Fibroblast of gingiva (primary cell): Measurements from ENCODE around the gene CMA1.
"Not testable (repeated sequence)": the region's sequence is repeated elsewhere in the genome, so short reads cannot be mapped to it uniquely, and the experiment has no call there.

Experiments
- DNase-seq: peaks from one replicate; pipeline ENCODE4 v3.0.0-alpha.2; 2011; ENCODE audit warnings: low read depth

Gene CMA1, protein sequence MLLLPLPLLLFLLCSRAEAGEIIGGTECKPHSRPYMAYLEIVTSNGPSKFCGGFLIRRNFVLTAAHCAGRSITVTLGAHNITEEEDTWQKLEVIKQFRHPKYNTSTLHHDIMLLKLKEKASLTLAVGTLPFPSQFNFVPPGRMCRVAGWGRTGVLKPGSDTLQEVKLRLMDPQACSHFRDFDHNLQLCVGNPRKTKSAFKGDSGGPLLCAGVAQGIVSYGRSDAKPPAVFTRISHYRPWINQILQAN

GRCh38 chr14:24508155-24508840, at the start of gene CMA1:
CMA1 (minus strand) TSS chr14:24508265; CDS start chr14:24508235, 30 bp downstream.
- DNase-seq: no peak

GRCh38 chr14:24556756-24557155, 48.7 kb upstream of the CMA1 start:
- DNase-seq: no peak

DNA sequence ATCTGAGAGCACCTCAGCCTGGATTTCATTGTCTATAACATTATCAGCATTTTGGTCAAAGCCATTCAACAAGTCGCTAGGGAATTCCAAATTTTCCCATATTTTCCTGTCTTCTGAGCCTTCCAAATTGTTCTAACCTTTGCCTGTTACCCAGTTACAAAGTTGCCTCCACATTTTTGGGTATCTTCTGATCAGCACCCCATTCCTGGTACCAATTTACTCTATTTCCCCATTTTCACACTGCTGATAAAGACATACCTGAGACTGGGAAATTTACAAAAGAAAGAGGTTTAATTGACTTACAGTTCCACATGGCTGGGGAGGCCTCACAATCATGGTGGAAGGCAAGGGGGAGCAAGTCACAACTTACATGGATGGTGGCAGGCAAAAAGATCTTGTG, 41.0 kb upstream of the CMA1 start:
- not testable (repeated sequence) for DNase-seq

- DNase-seq: no peak
These were observed 34.4 kb upstream of the CMA1 start for GRCh38 chr14:24542346-24542936.

DNA sequence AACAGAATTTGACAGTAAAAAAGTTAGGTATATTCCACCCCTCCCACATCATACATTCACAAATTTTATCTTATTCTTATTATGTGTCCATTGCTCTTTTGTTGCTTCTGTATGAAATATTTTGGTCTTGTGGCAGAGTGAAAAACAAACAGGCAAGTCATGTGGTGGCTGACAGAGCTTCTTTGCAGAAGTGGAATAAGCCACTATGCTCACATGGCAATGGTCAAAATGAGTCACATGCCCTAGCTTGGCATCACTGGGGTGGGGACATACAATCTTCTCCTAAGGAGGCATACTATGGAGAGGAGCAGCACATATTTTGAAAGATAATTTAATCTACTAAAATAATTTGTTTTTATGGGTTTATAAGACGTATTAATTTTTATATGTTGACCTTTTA, 27.7 kb upstream of the CMA1 start:
- no peak for DNase-seq

DNA sequence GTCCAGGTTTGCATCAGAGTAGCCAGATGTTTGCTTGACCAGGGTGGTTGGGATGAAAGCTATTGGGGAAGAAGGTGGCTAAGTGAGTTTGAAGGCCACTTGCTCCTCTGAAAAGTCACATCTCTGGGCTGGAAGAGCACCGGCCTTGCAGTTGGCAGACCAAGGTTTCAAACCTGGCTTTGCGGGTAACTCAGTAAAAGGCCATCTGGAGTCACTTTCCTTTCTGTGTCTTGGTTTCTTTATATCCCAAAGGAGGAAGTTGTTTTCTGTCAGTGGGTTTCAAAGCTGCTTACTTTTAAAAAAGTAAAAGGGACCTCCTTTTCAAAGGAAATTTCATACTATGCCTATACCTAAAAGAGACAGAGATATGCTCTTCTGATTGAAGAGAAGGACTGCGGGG, 26.2 kb upstream of the CMA1 start:
- DNase-seq: no peak

- DNase-seq: not testable (repeated sequence)
These were observed 18.0 kb upstream of the CMA1 start for GRCh38 chr14:24525877-24526620.

GRCh38 chr14:24518851-24519250, 10.8 kb upstream of the CMA1 start:
- no peak for DNase-seq

DNA sequence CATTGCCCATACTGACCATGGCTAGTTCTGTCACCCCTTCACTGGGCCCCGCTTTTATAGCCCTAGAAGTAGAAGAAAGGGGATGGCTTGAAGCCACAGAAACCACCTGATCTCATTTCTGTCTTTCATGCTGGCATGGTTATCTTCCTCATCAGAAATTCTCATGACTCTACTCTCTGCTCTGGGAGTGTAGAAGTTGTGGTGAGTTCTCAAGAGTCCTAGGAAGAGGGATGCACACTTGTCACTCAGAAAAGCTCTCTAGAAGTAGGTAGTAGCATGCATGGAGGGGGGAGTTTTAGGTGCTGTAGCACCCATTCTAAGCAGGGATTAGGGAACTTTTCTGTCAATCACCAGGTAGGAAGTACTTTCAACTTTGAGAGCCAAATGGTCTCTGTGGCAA, 6.1 kb upstream of the CMA1 start:
- DNase-seq: no peak

DNA sequence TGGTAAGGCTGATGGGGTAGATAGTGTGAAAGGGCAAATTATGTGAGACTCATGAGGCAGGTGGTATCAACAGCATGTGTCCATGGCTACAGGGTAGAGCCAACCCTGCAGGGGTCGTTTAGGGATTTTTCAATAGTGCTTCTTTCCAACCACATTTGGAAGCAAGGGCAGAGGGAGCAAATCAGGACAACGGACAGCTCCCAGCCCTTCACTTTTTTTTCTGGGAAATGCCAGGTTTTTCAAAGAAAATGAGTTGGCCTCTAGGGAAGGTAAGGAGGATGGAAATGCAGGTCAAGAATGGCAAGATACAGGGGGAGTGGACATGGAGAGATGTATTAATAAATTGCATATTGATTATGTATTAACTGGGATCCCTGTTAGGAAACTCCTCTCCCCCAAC, 4.9 kb upstream of the CMA1 start:
- no peak for DNase-seq

GRCh38 chr14:24506443-24506842, 1.6 kb downstream of the CMA1 start:
- no peak for DNase-seq

DNA sequence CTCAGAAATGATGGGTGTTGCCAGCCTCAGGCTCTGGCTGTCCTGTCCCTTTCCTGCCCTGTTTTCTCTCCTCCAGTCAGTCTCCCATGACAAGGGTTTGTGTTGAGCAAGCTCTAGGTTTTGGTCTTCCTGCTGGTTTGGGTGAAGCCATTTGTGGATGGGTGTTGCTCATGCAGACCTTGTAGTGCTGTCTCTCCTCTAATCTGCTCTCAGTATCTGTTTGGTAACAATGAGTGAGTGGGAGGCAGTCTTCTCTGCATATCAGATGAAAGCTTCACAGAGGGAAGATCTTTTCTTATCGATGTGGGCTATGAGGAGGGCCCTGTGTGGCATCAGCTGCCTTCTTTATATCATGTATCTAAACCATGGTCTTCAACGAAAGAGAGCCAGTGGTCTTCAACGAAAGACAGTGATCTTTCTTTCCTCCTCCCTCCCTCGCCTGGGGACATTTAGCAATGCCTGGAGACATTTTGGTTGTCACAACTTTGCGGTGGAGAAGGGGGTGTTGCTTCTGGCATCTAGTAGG, 3.6 kb downstream of the CMA1 start:
- no peak for DNase-seq

DNA sequence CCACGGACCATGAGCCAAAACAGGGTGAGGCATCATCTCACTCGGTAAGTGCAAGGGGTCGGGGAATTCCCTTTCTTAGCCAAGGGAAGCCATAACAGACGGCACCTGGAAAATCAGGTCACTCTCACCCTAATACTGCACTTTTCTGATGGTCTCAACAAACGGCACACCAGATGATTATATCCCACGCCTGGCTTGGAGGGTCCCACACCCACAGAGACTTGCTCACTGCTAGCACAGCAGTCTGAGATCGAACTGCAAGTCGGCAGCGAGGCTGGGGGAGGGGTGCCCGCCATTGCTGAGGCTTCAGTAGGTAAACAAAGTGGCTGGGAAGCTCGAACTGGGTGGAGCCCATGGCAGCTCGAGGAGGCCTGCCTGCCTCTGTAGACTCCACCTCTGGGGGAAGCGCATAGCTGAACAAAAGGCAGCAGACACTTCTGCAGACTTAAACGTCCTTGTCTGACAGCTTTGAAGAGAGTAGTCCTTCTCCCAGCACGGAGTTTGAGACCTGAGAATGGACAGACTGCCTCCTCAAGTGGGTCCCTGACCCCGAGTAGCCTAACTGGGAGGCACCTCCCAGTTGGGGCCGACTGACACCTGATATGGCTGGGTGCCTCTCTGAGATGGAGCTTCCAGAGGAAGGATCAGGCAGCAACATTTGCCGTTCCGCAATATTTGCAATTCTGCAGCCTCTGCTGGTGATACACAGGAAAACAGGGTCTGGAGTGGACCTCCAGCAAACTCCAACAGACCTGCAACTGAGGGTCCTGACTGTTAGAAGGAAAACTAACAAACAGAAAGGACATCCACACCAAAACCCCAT, 16.3 kb downstream of the CMA1 start:
- not testable (repeated sequence) for DNase-seq

DNA sequence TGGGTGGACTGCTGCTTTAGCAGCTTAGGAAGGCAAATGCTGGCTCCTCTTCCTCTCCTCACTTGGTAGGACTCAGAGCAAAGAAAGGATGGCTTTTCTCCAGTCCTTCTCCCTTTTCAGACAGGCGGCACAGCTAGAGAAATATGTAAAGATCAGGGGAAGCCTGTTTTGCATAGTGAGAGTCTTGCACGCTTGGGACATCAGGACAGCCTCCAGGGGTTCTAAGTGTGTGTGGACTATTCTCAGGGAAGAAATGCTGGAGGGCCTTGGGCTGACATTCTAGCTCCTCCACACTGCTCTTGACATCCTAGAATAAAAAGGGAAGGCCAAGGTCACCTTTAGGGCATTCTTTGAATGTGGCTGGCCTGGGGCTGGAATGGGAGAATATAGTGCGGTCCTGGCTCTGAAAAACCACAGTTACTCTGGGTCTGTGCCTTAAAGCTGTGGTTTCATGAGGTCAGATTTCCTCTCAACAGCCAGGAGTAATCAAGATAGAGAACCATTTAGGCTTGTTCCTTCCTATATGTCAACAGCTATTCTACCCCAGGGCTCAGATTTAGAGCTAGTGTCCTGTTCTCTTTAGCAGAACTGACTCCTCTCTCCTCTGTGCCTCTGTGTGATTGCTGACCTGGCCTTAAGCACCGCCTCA, 24.3 kb downstream of the CMA1 start:
- DNase-seq: no peak

DNA sequence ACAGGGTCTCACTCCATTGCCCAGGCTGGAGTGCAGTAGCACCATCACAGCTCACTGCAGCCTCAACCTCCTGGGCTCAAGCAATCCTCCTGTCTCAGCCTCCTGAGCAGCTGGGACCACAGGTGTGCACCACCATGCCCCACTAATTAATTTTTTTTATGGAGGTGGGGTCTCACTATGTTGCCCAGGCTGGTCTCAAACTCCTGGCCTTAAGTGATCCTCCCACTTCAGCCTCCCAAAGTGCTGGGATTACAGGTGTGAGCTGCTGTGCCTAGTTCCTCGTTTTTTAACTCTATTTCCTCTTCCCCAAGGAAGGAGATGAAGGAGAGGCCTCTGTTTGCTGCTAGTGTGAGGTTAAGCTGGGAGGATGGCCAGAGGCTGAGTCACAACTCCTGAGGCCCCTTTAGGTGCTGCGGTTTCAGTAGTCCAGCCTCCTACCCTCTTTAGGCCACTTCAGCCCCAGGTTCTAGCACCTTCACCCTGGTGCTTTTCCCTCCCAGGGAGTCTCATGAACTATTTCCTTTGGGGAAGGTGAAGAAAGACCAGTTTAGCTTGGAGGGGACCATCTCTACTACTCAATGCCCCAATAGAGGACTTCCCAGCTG, 25.3 kb downstream of the CMA1 start:
- DNase-seq: not testable (repeated sequence)

- no peak for DNase-seq
These were observed 26.3 kb downstream of the CMA1 start for GRCh38 chr14:24481622-24482324.

- DNase-seq: not testable (repeated sequence)
These were observed 28.1 kb downstream of the CMA1 start for GRCh38 chr14:24479999-24480398.

DNA sequence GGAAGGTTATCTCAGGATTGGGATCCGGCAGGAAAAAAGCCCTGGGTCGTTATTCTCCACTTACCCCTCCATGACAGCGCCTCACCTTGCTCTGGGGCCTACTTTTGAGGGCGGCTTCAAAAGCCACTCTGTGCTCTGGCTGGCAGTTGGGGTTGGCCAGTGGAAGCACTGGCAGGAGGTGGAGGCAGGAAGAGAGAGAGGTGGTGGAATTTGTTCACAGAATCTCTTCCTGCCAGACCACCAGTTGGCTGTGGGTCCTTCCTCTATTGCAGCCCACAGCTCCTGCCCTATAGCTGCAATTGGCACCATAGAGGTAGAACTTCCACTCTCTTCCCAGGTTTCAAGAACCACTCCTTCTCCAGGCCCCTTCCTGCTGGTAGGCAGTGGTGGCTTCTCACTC, 32.8 kb downstream of the CMA1 start:
- DNase-seq: no peak

- no peak for DNase-seq
These were observed 34.9 kb downstream of the CMA1 start for GRCh38 chr14:24473211-24473610.

GRCh38 chr14:24470450-24470849, 37.6 kb downstream of the CMA1 start:
- not testable (repeated sequence) for DNase-seq
